Sigmoid colon (tissue), 4 donors: ENCODE measurements around the gene MAPKAPK5.

Source experiments
- POLR2A ChIP-seq, 2 donors: fragments of 450-650 bp; IDR thresholded peaks; one replicate each; pipeline ENCODE4 v1.6.1; 2016; ENCODE audit warnings: antibody characterized with exemption in 2 of 2, mild to moderate bottlenecking in 2 of 2, moderate library complexity in 2 of 2
- POLR2AphosphoS5 ChIP-seq, 4 donors: sonication (generic); formaldehyde crosslinking; IDR thresholded peaks; one replicate each; pipeline ENCODE4 v1.6.1; 2017; ENCODE audit warnings: antibody characterized with exemption in 4 of 4
- TF ChIP-seq, protein P1 (sequence below), 4 experiments: fragments of 450-650 bp in 3 of 4; fragments of 200-600 bp in 1 of 4; IDR thresholded peaks; one replicate each; pipeline ENCODE4 v1.5.1; 2016 to 2019; ENCODE audit warnings: antibody characterized with exemption in 4 of 4, mild to moderate bottlenecking in 3 of 4, moderate library complexity in 2 of 4

- TF ChIP-seq POLR2A (IDR thresholded peaks at IDR 0.05) = no peak
- TF ChIP-seq, protein P1, sequence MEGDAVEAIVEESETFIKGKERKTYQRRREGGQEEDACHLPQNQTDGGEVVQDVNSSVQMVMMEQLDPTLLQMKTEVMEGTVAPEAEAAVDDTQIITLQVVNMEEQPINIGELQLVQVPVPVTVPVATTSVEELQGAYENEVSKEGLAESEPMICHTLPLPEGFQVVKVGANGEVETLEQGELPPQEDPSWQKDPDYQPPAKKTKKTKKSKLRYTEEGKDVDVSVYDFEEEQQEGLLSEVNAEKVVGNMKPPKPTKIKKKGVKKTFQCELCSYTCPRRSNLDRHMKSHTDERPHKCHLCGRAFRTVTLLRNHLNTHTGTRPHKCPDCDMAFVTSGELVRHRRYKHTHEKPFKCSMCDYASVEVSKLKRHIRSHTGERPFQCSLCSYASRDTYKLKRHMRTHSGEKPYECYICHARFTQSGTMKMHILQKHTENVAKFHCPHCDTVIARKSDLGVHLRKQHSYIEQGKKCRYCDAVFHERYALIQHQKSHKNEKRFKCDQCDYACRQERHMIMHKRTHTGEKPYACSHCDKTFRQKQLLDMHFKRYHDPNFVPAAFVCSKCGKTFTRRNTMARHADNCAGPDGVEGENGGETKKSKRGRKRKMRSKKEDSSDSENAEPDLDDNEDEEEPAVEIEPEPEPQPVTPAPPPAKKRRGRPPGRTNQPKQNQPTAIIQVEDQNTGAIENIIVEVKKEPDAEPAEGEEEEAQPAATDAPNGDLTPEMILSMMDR (IDR thresholded peaks at IDR 0.05) = no peak
- TF ChIP-seq POLR2AphosphoS5 (IDR thresholded peaks at IDR 0.05) = no peak
Measured at GRCh38 chr12:111907740-111908139, 65.7 kb downstream of the MAPKAPK5 start.
